ENCODE results near the gene QSOX2.

DNA sequence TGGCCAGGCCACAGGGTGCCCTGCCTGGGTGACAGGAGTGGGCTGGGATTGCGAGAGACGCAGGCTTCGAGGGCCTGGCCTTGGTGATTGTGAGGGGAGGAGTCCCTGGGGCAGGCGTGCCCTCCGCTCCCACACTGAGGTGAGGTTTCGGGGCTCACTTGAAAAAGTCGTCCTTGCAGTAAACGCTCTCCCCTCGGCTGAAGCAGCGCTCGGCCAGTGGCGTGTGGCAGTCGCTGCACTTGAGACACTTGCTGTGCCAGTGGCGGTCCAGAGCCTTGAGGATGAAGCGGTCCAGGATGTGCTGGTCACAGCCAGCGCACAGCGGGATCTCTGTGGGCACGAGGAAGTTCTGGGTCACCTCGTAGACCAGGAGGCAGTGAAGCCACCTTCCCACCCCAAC, 45.2 kb downstream of the QSOX2 start:
- TF ChIP-seq, protein P1, sequence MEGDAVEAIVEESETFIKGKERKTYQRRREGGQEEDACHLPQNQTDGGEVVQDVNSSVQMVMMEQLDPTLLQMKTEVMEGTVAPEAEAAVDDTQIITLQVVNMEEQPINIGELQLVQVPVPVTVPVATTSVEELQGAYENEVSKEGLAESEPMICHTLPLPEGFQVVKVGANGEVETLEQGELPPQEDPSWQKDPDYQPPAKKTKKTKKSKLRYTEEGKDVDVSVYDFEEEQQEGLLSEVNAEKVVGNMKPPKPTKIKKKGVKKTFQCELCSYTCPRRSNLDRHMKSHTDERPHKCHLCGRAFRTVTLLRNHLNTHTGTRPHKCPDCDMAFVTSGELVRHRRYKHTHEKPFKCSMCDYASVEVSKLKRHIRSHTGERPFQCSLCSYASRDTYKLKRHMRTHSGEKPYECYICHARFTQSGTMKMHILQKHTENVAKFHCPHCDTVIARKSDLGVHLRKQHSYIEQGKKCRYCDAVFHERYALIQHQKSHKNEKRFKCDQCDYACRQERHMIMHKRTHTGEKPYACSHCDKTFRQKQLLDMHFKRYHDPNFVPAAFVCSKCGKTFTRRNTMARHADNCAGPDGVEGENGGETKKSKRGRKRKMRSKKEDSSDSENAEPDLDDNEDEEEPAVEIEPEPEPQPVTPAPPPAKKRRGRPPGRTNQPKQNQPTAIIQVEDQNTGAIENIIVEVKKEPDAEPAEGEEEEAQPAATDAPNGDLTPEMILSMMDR (IDR thresholded peaks at IDR 0.05): no peak
- no peak for TF ChIP-seq POLR2A (IDR thresholded peaks at IDR 0.05)
- no peak for TF ChIP-seq POLR2AphosphoS5 (IDR thresholded peaks at IDR 0.05)
- TF ChIP-seq EP300 (IDR thresholded peaks at IDR 0.05): no peak
